Measurements from ENCODE around the gene SIGLEC1. TPM values are rescaled to one million over a fixed set of nuclear protein-coding genes. Genes with fewer than 3 reads are reported as not detected.

SIGLEC1 gene
- total and polyA plus RNA-seq, 2 donors (not counting 3 experiments of a cell fraction or from before 2014, with no cell fraction given) = not detected

DNA sequence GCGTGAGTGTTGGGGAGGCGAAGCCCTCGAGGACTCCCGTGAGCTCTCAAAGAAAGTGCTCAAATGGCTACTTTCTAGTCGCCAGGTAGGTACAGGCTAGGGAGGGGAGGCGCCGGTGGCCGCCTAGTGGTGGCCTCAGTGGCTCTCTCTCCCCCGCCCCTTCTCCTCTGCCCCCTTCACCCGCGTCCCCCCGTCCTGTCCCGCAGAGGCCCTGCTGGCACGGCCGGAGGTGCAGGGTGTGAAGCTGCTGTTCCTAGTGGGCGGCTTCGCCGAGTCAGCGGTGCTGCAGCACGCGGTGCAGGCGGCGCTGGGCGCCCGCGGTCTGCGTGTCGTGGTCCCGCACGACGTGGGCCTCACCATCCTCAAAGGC is 38.9 kb upstream of the SIGLEC1 start:
- Histone ChIP-seq H4K20me1 (replicated peaks; ENCODE audit: control insufficient read depth, extremely low read depth, insufficient read depth, low read length) (no peaks in the 10 kb centered on the region), H3K9me3 (replicated peaks; ENCODE audit: control insufficient read depth, insufficient read depth, low read length) (no peaks in the 10 kb centered on the region), H3K9me1 (replicated peaks; ENCODE audit: control insufficient read depth, extremely low read depth, insufficient read depth, low read length) (no peaks in the 10 kb centered on the region), H3K4me3 (replicated peaks in 1 of 3; ENCODE audit: insufficient read depth in 1 of 3, low read depth in 1 of 3, low read length in 3 of 3) (no peak overlapping the region), H3K27me3 (ENCODE audit: control insufficient read depth in 2 of 2, insufficient read depth in 2 of 2, low read length in 2 of 2) (no peaks in the 10 kb centered on the region), H3K9ac (replicated peaks; ENCODE audit: extremely low read depth, insufficient read depth, low read length) (no peak overlapping the region), H3K4me2 (ENCODE audit: insufficient read depth, low read length) (no peak overlapping the region), H2AFZ (ENCODE audit: low read depth, low read length) (no peak overlapping the region), H3K36me3 (ENCODE audit: control insufficient read depth in 2 of 2, extremely low read depth in 1 of 2, insufficient read depth in 2 of 2, low read length in 2 of 2) (peaks cover 0 to 10% of the 10 kb centered on the region in 2 experiments), H3K79me2 (ENCODE audit: control insufficient read depth, insufficient read depth, low read length) (no peaks in the 10 kb centered on the region), H3K4me1 (ENCODE audit: control insufficient read depth, extremely low read depth, insufficient read depth, low read length) (no peaks in the 10 kb centered on the region), H3K27ac (ENCODE audit: insufficient read depth, low read depth, low read length) (no peak overlapping the region)
- CTCF ChIA-PET = interaction anchor here (1.1 to 5.6 kb wide), 5 partner anchors 16 to 35 kb away, joined by 3 to 75 read pairs (median 5); partner anchors contain the start of genes ADISSP and CENPB
- POLR2A ChIA-PET = no interaction called here
- FAIRE-seq (no peak), DNase-seq (ENCODE audit: low read depth, low spot score) (no peak)
- intact Hi-C loops (cut with micrococcal nuclease) = loop anchor here (5.0 kb wide), 1 partner anchor 74 kb away; no protein-coding TSS in a partner anchor
- BruUV-seq (replicated peaks) = no TSS peak
- TF ChIP-seq, protein P1, sequence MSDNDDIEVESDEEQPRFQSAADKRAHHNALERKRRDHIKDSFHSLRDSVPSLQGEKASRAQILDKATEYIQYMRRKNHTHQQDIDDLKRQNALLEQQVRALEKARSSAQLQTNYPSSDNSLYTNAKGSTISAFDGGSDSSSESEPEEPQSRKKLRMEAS (IDR thresholded peaks at IDR 0.05; ENCODE audit: insufficient read depth, insufficient read length) = no peak
- peak in 1 of 2 donors; percentile 2 for TF ChIP-seq CTCF (IDR thresholded peaks at IDR 0.05; ENCODE audit: extremely low read depth in 1 of 2, insufficient read depth in 1 of 2, low read depth in 1 of 2, low read length in 2 of 2)
- no peak for TF ChIP-seq FOS (IDR thresholded peaks at IDR 0.05; ENCODE audit: borderline replicate concordance, insufficient read depth, low read length)
- dilution Hi-C loops (cut with MboI; ENCODE audit: extremely low pct_ligation_motif_present, low sequenced_read_pairs) = no loop called here
